ENCODE measurements around the gene ERP29.

Gene ERP29

GRCh38 chr12:112031472-112031871 lies 18.2 kb downstream of the ERP29 start:
- TF ChIP-seq SIN3A (IDR thresholded peaks at IDR 0.05; ENCODE audit: borderline replicate concordance, insufficient read depth, low read length) (no peak), REST (IDR thresholded peaks at IDR 0.05; ENCODE audit: insufficient read depth in 1 of 2, low read depth in 2 of 2, low read length in 2 of 2) (no peak), TAF1 (IDR thresholded peaks at IDR 0.05; ENCODE audit: borderline replicate concordance, insufficient read depth, low read length) (no peak), FOXP2 (optimal IDR thresholded peaks at IDR 0.05; ENCODE audit: borderline replicate concordance, extremely low read depth, extremely low read length, insufficient read depth) (no peak), POLR2AphosphoS5 (IDR thresholded peaks at IDR 0.05; ENCODE audit: low read depth, low read length) (no peak)

DNA sequence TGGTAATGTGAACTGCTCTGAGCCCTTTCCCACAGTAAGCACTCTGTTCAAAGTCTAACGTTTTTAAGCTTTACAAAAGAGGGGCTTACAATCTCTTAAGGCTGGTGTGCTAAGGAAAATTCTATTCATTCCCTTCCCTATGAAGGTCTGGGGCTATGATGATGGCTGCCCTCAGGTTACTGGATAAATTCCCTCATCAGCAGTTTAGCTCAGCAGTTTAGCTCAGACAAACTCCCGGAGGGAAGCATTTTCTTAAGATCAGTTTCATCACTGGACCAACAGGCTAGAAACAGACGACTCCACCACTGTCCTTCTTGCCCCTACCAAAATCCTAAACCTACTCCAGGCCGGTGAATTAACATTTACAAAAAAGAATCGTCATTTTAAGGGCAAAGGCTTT lies 19.1 kb downstream of the ERP29 start:
- TF ChIP-seq SIN3A (IDR thresholded peaks at IDR 0.05; ENCODE audit: borderline replicate concordance, insufficient read depth, low read length), result no peak

DNA sequence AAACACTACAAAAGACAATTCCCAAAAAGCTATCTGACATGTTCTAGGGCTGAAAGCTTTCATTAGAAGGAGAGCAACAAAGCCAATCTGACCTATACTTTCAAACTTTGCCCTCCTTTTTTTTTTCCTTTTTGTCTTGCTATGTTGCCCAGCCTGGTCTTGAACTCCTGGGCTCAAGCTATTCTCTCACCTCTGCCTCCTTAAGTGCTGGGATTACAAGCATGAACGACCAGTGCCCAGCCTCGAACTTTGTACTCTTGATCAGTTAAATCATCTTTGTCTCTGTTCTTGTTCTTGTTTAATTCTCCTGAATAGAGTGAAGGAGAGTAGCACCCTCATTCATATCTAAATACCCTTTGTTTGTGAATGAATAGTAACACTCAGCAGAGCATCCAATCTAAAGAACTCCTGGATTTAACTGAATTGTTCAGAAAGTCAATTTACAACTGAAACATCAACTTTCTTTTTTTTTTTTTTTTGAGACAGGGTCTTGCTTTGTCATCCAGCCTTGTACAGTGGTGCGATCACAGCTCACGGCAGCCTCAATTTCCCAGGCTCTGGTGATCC lies 22.1 kb downstream of the ERP29 start:
- TF ChIP-seq REST (IDR thresholded peaks at IDR 0.05; ENCODE audit: insufficient read depth in 1 of 2, low read depth in 2 of 2, low read length in 2 of 2) (no peak), TAF1 (IDR thresholded peaks at IDR 0.05; ENCODE audit: borderline replicate concordance, insufficient read depth, low read length) (no peak), FOXP2 (optimal IDR thresholded peaks at IDR 0.05; ENCODE audit: borderline replicate concordance, extremely low read depth, extremely low read length, insufficient read depth) (no peak), POLR2AphosphoS5 (IDR thresholded peaks at IDR 0.05; ENCODE audit: low read depth, low read length) (no peak), SIN3A (IDR thresholded peaks at IDR 0.05; ENCODE audit: borderline replicate concordance, insufficient read depth, low read length) (no peak)

- no peak for TF ChIP-seq SIN3A (IDR thresholded peaks at IDR 0.05; ENCODE audit: borderline replicate concordance, insufficient read depth, low read length)
- no peak for TF ChIP-seq POLR2AphosphoS5 (IDR thresholded peaks at IDR 0.05; ENCODE audit: low read depth, low read length)
- no peak for TF ChIP-seq TAF1 (IDR thresholded peaks at IDR 0.05; ENCODE audit: borderline replicate concordance, insufficient read depth, low read length)
- no peak for TF ChIP-seq FOXP2 (optimal IDR thresholded peaks at IDR 0.05; ENCODE audit: borderline replicate concordance, extremely low read depth, extremely low read length, insufficient read depth)
- no peak for TF ChIP-seq REST (IDR thresholded peaks at IDR 0.05; ENCODE audit: insufficient read depth in 1 of 2, low read depth in 2 of 2, low read length in 2 of 2)
These were observed 32.8 kb downstream of the ERP29 start for GRCh38 chr12:112046003-112046402.

DNA sequence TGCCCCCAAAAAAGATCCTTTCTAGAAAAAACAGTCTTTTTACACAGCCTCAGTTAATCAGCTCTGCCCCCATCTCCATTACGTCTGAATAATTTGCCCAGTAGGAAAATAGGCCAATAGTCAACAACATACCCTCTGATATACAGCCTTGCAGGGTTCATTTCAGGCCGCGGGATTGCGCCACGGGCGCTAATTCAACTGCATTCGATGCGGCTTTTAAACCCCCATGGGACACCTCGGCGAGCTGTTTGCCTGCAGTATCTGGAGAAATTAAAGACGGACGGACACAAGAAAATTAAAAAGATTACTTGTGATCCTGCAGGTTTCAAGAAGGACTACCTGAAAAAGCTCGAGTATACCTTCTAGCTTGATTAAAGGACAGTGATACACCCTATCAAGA lies 36.1 kb downstream of the ERP29 start:
- TF ChIP-seq FOXP2 (optimal IDR thresholded peaks at IDR 0.05; ENCODE audit: borderline replicate concordance, extremely low read depth, extremely low read length, insufficient read depth) (no peak), REST (IDR thresholded peaks at IDR 0.05; ENCODE audit: insufficient read depth in 1 of 2, low read depth in 2 of 2, low read length in 2 of 2) (no peak), SIN3A (IDR thresholded peaks at IDR 0.05; ENCODE audit: borderline replicate concordance, insufficient read depth, low read length) (no peak), POLR2AphosphoS5 (IDR thresholded peaks at IDR 0.05; ENCODE audit: low read depth, low read length) (no peak)

Data from PFSK-1 (cell line).